ENCODE results near the gene AGL. TPM values are rescaled to one million over a fixed set of nuclear protein-coding genes. Genes with fewer than 3 reads are reported as not detected.

Gene AGL
- total and polyA plus RNA-seq, 10 of the 15 experiments (the other 5 are each of a cell fraction or from before 2014, with no cell fraction given), result 5.6 to 21.6 (median 13.7) TPM

GRCh38 chr1:99969729-99970621 is 119.8 kb downstream of the AGL start, which contains the start of gene SLC35A3 (continued):
- TF ChIP-seq, protein P1, sequence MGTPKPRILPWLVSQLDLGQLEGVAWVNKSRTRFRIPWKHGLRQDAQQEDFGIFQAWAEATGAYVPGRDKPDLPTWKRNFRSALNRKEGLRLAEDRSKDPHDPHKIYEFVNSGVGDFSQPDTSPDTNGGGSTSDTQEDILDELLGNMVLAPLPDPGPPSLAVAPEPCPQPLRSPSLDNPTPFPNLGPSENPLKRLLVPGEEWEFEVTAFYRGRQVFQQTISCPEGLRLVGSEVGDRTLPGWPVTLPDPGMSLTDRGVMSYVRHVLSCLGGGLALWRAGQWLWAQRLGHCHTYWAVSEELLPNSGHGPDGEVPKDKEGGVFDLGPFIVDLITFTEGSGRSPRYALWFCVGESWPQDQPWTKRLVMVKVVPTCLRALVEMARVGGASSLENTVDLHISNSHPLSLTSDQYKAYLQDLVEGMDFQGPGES (IDR thresholded peaks at IDR 0.05), result no peak
- TF ChIP-seq POU2F2 (IDR thresholded peaks at IDR 0.05; ENCODE audit: borderline replicate concordance, low read depth, low read length) (peak; percentile 80; the same call in 2 of the 3 replicates), JUNB (IDR thresholded peaks at IDR 0.05) (no peak), NR2F1 (conservative IDR thresholded peaks at IDR 0.05) (peak; percentile 81), MYC (IDR thresholded peaks at IDR 0.05; ENCODE audit: insufficient read depth, insufficient read length, insufficient replicate concordance, low read length, severe bottlenecking) (no peak), STAT3 (IDR thresholded peaks at IDR 0.05; ENCODE audit: low read depth, low read length) (no peak), HDAC6 (IDR thresholded peaks at IDR 0.05; ENCODE audit: unreplicated experiment) (no peak), BCLAF1 (IDR thresholded peaks at IDR 0.05) (no peak), ZSCAN29 (IDR thresholded peaks at IDR 0.05) (peak; percentile 66; the same call in 1 of the 2 replicates), SPI1 (IDR thresholded peaks at IDR 0.05; ENCODE audit: borderline replicate concordance, insufficient read depth, low read depth, low read length) (no peak), BCL11A (IDR thresholded peaks at IDR 0.05; ENCODE audit: low read depth, low read length) (0 out of 2 replicates have a peak, but pooled peaks have one; percentile 41), ZNF687 (IDR thresholded peaks at IDR 0.05) (peak; percentile 67), IKZF2 (IDR thresholded peaks at IDR 0.05) (peak in 1 of 2 experiments; percentile 53; a peak in 1 of 4 replicates), SRF (IDR thresholded peaks at IDR 0.05; ENCODE audit: low read depth in 2 of 2, low read length in 2 of 2) (peak in 1 of 2 experiments; percentile 87; a peak in 2 of 4 replicates), E2F4 (IDR thresholded peaks at IDR 0.05; ENCODE audit: low read depth, low read length) (peak; percentile 64), PML (IDR thresholded peaks at IDR 0.05; ENCODE audit: low read length) (peak; percentile 75)
- TF ChIP-seq, protein P2, sequence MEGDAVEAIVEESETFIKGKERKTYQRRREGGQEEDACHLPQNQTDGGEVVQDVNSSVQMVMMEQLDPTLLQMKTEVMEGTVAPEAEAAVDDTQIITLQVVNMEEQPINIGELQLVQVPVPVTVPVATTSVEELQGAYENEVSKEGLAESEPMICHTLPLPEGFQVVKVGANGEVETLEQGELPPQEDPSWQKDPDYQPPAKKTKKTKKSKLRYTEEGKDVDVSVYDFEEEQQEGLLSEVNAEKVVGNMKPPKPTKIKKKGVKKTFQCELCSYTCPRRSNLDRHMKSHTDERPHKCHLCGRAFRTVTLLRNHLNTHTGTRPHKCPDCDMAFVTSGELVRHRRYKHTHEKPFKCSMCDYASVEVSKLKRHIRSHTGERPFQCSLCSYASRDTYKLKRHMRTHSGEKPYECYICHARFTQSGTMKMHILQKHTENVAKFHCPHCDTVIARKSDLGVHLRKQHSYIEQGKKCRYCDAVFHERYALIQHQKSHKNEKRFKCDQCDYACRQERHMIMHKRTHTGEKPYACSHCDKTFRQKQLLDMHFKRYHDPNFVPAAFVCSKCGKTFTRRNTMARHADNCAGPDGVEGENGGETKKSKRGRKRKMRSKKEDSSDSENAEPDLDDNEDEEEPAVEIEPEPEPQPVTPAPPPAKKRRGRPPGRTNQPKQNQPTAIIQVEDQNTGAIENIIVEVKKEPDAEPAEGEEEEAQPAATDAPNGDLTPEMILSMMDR (IDR thresholded peaks at IDR 0.05 in 2 of 3, conservative IDR thresholded peaks at IDR 0.05 in 1 of 3; ENCODE audit: control insufficient read depth in 2 of 3, extremely low read depth in 1 of 3, insufficient read depth in 1 of 3, low read depth in 3 of 3, low read length in 3 of 3), result no peak

All from GM12878 (cell line).